Measurements from ENCODE around the gene MCRIP2. TPM values are rescaled to one million over a fixed set of nuclear protein-coding genes. Genes with fewer than 3 reads are reported as not detected.

MCRIP2 gene
- total and polyA plus RNA-seq, 7 experiments from 2014 or later = 21.4 to 35.8 (median 28.8) TPM

- Mint-ChIP-seq H3K36me3 (peaks cover 0 to 10% (median 0%) of the 10 kb centered on the region in 5 donors), H3K4me3 (no peak overlapping the region), H3K4me1 (peaks cover 3 to 24% (median 17%) of the 10 kb centered on the region in 7 donors), H3K27me3 (no peaks in the 10 kb centered on the region), H3K9me3 (no peaks in the 10 kb centered on the region), H3K27ac (no peak overlapping the region)
- CTCF ChIA-PET = no interaction called here
- intact Hi-C loops (cut with micrococcal nuclease) = no loop called here
- no peak for DNase-seq
- Histone ChIP-seq H3K27me3 (ENCODE audit: control insufficient read depth in 2 of 2, insufficient read depth in 2 of 2, low read length in 2 of 2) (no peaks in the 10 kb centered on the region), H3K4me3 (ENCODE audit: low read length) (no peak overlapping the region), H3K27ac (ENCODE audit: low read depth, low read length) (no peak overlapping the region), H3K9me3 (ENCODE audit: control insufficient read depth in 2 of 3, low read length in 3 of 3) (peaks cover 0 to 4% (median 0%) of the 10 kb centered on the region in 3 experiments), H3K36me3 (ENCODE audit: control insufficient read depth in 2 of 3, insufficient read depth in 3 of 3, low read length in 3 of 3) (no peaks in the 10 kb centered on the region), H3K4me1 (ENCODE audit: control insufficient read depth in 2 of 2, insufficient read depth in 2 of 2, low read length in 2 of 2) (no peaks in the 10 kb centered on the region)
- POLR2A ChIA-PET = no interaction called here
- ATAC-seq = no peak
Measured at GRCh38 chr16:603933-604332, 37.7 kb upstream of the MCRIP2 start.

- Mint-ChIP-seq H3K9me3 (no peaks in the 10 kb centered on the region), H3K4me3 (no peak overlapping the region), H3K4me1 (peaks cover 6 to 26% (median 17%) of the 10 kb centered on the region in 7 donors), H3K27me3 (no peaks in the 10 kb centered on the region), H3K27ac (no peak overlapping the region), H3K36me3 (peaks cover 0 to 5% (median 0%) of the 10 kb centered on the region in 5 donors)
- H3K27me3 ChIP-seq (ENCODE audit: control insufficient read depth in 2 of 2, insufficient read depth in 2 of 2, low read length in 2 of 2) = no peaks in the 10 kb centered on the region
- POLR2A ChIA-PET = no interaction called here
- H3K27ac ChIP-seq (ENCODE audit: low read depth, low read length) = no peak overlapping the region
- H3K36me3 ChIP-seq (ENCODE audit: control insufficient read depth in 2 of 3, insufficient read depth in 3 of 3, low read length in 3 of 3) = no peaks in the 10 kb centered on the region
- no peak overlapping the region for H3K4me3 ChIP-seq (ENCODE audit: low read length)
- CTCF ChIA-PET = no interaction called here
- H3K9me3 ChIP-seq (ENCODE audit: control insufficient read depth in 2 of 3, low read length in 3 of 3) = peaks cover 0 to 4% (median 0%) of the 10 kb centered on the region in 3 experiments
- DNase-seq (no peak), ATAC-seq (no peak)
- intact Hi-C loops (cut with micrococcal nuclease) = no loop called here
- no peaks in the 10 kb centered on the region for H3K4me1 ChIP-seq (ENCODE audit: control insufficient read depth in 2 of 2, insufficient read depth in 2 of 2, low read length in 2 of 2)
Measured at GRCh38 chr16:606656-607307, 34.8 kb upstream of the MCRIP2 start.

GRCh38 chr16:608019-608418 lies 33.6 kb upstream of the MCRIP2 start:
- intact Hi-C loops (cut with micrococcal nuclease) = no loop called here
- H3K9me3 ChIP-seq (ENCODE audit: control insufficient read depth in 2 of 3, low read length in 3 of 3) = peaks cover 0 to 4% (median 0%) of the 10 kb centered on the region in 3 experiments
- Mint-ChIP-seq H3K27ac (no peak overlapping the region), H3K4me3 (no peak overlapping the region), H3K4me1 (peaks cover 6 to 21% (median 14%) of the 10 kb centered on the region in 7 donors), H3K36me3 (peaks cover 0 to 5% (median 0%) of the 10 kb centered on the region in 5 donors), H3K27me3 (no peaks in the 10 kb centered on the region), H3K9me3 (no peaks in the 10 kb centered on the region)
- no peaks in the 10 kb centered on the region for H3K36me3 ChIP-seq (ENCODE audit: control insufficient read depth in 2 of 3, insufficient read depth in 3 of 3, low read length in 3 of 3)
- no peak for DNase-seq
- no peak overlapping the region for H3K27ac ChIP-seq (ENCODE audit: low read depth, low read length)
- H3K4me3 ChIP-seq (ENCODE audit: low read length) = no peak overlapping the region
- H3K27me3 ChIP-seq (ENCODE audit: control insufficient read depth in 2 of 2, insufficient read depth in 2 of 2, low read length in 2 of 2) = no peaks in the 10 kb centered on the region
- POLR2A ChIA-PET = no interaction called here
- no peak for ATAC-seq
- H3K4me1 ChIP-seq (ENCODE audit: control insufficient read depth in 2 of 2, insufficient read depth in 2 of 2, low read length in 2 of 2) = no peaks in the 10 kb centered on the region
- CTCF ChIA-PET = no interaction called here

- Mint-ChIP-seq H3K4me1 (peaks cover 3 to 17% (median 6%) of the 10 kb centered on the region in 7 donors), H3K36me3 (peaks cover 0 to 14% (median 0%) of the 10 kb centered on the region in 5 donors), H3K27me3 (no peaks in the 10 kb centered on the region), H3K9me3 (no peaks in the 10 kb centered on the region), H3K4me3 (no peak overlapping the region), H3K27ac (peak overlapping the region in 1 of 9 donors; percentile 57)
- ATAC-seq = no peak
- H3K36me3 ChIP-seq (ENCODE audit: control insufficient read depth in 2 of 3, insufficient read depth in 3 of 3, low read length in 3 of 3) = no peaks in the 10 kb centered on the region
- H3K4me3 ChIP-seq (ENCODE audit: low read length) = no peak overlapping the region
- H3K9me3 ChIP-seq (ENCODE audit: control insufficient read depth in 2 of 3, low read length in 3 of 3) = peaks cover 0 to 4% (median 0%) of the 10 kb centered on the region in 3 experiments
- CTCF ChIA-PET = interaction anchor here (1.3 kb wide), 1 partner anchor 9 kb away, joined by 3 read pairs; no protein-coding TSS in a partner anchor
- POLR2A ChIA-PET = no interaction called here
- no peak for DNase-seq
- no peaks in the 10 kb centered on the region for H3K4me1 ChIP-seq (ENCODE audit: control insufficient read depth in 2 of 2, insufficient read depth in 2 of 2, low read length in 2 of 2)
- intact Hi-C loops (cut with micrococcal nuclease) = no loop called here
- no peaks in the 10 kb centered on the region for H3K27me3 ChIP-seq (ENCODE audit: control insufficient read depth in 2 of 2, insufficient read depth in 2 of 2, low read length in 2 of 2)
- no peak overlapping the region for H3K27ac ChIP-seq (ENCODE audit: low read depth, low read length)
Measured at GRCh38 chr16:609316-609715, 32.3 kb upstream of the MCRIP2 start.

GRCh38 chr16:609984-610383 lies 31.6 kb upstream of the MCRIP2 start:
- peaks cover 0 to 3% (median 0%) of the 10 kb centered on the region in 3 experiments for H3K9me3 ChIP-seq (ENCODE audit: control insufficient read depth in 2 of 3, low read length in 3 of 3)
- intact Hi-C loops (cut with micrococcal nuclease) = no loop called here

GRCh38 chr16:610513-611381 lies 30.9 kb upstream of the MCRIP2 start:
- H3K36me3 Mint-ChIP-seq = peaks cover 0 to 13% (median 5%) of the 10 kb centered on the region in 5 donors
- H3K27me3 ChIP-seq (ENCODE audit: control insufficient read depth in 2 of 2, insufficient read depth in 2 of 2, low read length in 2 of 2) = no peaks in the 10 kb centered on the region
- no peaks in the 10 kb centered on the region for H3K4me1 ChIP-seq (ENCODE audit: control insufficient read depth in 2 of 2, insufficient read depth in 2 of 2, low read length in 2 of 2)
- no peaks in the 10 kb centered on the region for H3K27me3 Mint-ChIP-seq
- H3K4me3 ChIP-seq (ENCODE audit: low read length) = no peak overlapping the region
- H3K9me3 ChIP-seq (ENCODE audit: control insufficient read depth in 2 of 3, low read length in 3 of 3) = no peaks in the 10 kb centered on the region
- peak overlapping the region in 2 of 9 donors; percentile 8 to 79 for H3K27ac Mint-ChIP-seq
- ChIA-PET CTCF (interaction anchor here (1.3 kb wide), 1 partner anchor 11 kb away, joined by 3 read pairs; no protein-coding TSS in a partner anchor), POLR2A (no interaction called here)
- ATAC-seq (peak; percentile 87), DNase-seq (peak; percentile 35 to 58 (median 49))
- peaks cover 3 to 21% (median 4%) of the 10 kb centered on the region in 7 donors for H3K4me1 Mint-ChIP-seq
- no peak overlapping the region for H3K4me3 Mint-ChIP-seq
- peaks cover 0 to 1% (median 0%) of the 10 kb centered on the region in 11 donors for H3K9me3 Mint-ChIP-seq
- intact Hi-C loops (cut with micrococcal nuclease) = loop anchor here in 1 of 2 donors (1.0 kb wide), 1 partner anchor 20 kb away; the partner anchor contains the start of gene RAB40C
- no peak overlapping the region for H3K27ac ChIP-seq (ENCODE audit: low read depth, low read length)
- peaks cover 0 to 5% (median 0%) of the 10 kb centered on the region in 3 experiments for H3K36me3 ChIP-seq (ENCODE audit: control insufficient read depth in 2 of 3, insufficient read depth in 3 of 3, low read length in 3 of 3)

More at GRCh38 chr16:609984-610383, 31.6 kb upstream of the MCRIP2 start:
- ChIA-PET POLR2A (no interaction called here), CTCF (interaction anchor here (1.3 kb wide), 1 partner anchor 10 kb away, joined by 3 read pairs; no protein-coding TSS in a partner anchor)
- Mint-ChIP-seq H3K4me3 (peak overlapping the region in 1 of 10 donors; percentile 17), H3K27ac (no peak overlapping the region), H3K4me1 (peaks cover 3 to 21% (median 8%) of the 10 kb centered on the region in 7 donors), H3K36me3 (peaks cover 0 to 19% (median 5%) of the 10 kb centered on the region in 5 donors), H3K27me3 (no peaks in the 10 kb centered on the region), H3K9me3 (peaks cover 0 to 1% (median 0%) of the 10 kb centered on the region in 11 donors)
- DNase-seq (no peak), ATAC-seq (no peak)
- peaks cover 0 to 5% (median 0%) of the 10 kb centered on the region in 3 experiments for H3K36me3 ChIP-seq (ENCODE audit: control insufficient read depth in 2 of 3, insufficient read depth in 3 of 3, low read length in 3 of 3)
- no peak overlapping the region for H3K27ac ChIP-seq (ENCODE audit: low read depth, low read length)
- H3K4me3 ChIP-seq (ENCODE audit: low read length) = no peak overlapping the region
- no peaks in the 10 kb centered on the region for H3K4me1 ChIP-seq (ENCODE audit: control insufficient read depth in 2 of 2, insufficient read depth in 2 of 2, low read length in 2 of 2)
- no peaks in the 10 kb centered on the region for H3K27me3 ChIP-seq (ENCODE audit: control insufficient read depth in 2 of 2, insufficient read depth in 2 of 2, low read length in 2 of 2)

Measured in naive thymus-derived CD4-positive, alpha-beta T cell (primary cell).